IPS-11a (cell line): ENCODE results near the gene NDUFS6.
"Not testable (repeated sequence)": the region's sequence is repeated elsewhere in the genome, so short reads cannot be mapped to it uniquely, and the experiment has no call there.

Experiments
- H3K4me3 ChIP-seq: one replicate; pipeline ENCODE4 v1.5.1; 2013; ENCODE audit warnings: low read depth, low read length, control low read depth

NDUFS6 gene

GRCh38 chr5:1831257-1831656, 30.1 kb downstream of the NDUFS6 start:
- H3K4me3 ChIP-seq: no peak overlapping the region

GRCh38 chr5:1831677-1832313, 30.6 kb downstream of the NDUFS6 start:
- no peak overlapping the region for H3K4me3 ChIP-seq

- H3K4me3 ChIP-seq: no peak overlapping the region
Measured at GRCh38 chr5:1832511-1833250, 31.5 kb downstream of the NDUFS6 start.

GRCh38 chr5:1833264-1834021, 32.2 kb downstream of the NDUFS6 start:
- no peak overlapping the region for H3K4me3 ChIP-seq

- H3K4me3 ChIP-seq: no peak overlapping the region
Measured at GRCh38 chr5:1834022-1834551, 32.9 kb downstream of the NDUFS6 start.

GRCh38 chr5:1834721-1835429, 33.7 kb downstream of the NDUFS6 start:
- H3K4me3 ChIP-seq: no peak overlapping the region

- no peak overlapping the region for H3K4me3 ChIP-seq
Measured at GRCh38 chr5:1835431-1835830, 34.2 kb downstream of the NDUFS6 start.

GRCh38 chr5:1836176-1836890, 35.1 kb downstream of the NDUFS6 start:
- no peak overlapping the region for H3K4me3 ChIP-seq

GRCh38 chr5:1836891-1837880, 36.0 kb downstream of the NDUFS6 start:
- H3K4me3 ChIP-seq: no peak overlapping the region

GRCh38 chr5:1838013-1838412, 36.8 kb downstream of the NDUFS6 start:
- no peak overlapping the region for H3K4me3 ChIP-seq

GRCh38 chr5:1840071-1840547, 38.9 kb downstream of the NDUFS6 start:
- H3K4me3 ChIP-seq: no peak overlapping the region

- H3K4me3 ChIP-seq: no peak overlapping the region
Measured at GRCh38 chr5:1840741-1841521, 39.7 kb downstream of the NDUFS6 start.

- H3K4me3 ChIP-seq: no peak overlapping the region
Measured at GRCh38 chr5:1842004-1842819, 41.0 kb downstream of the NDUFS6 start.

- H3K4me3 ChIP-seq: not testable (repeated sequence)
Measured at GRCh38 chr5:1843761-1844160, 42.6 kb downstream of the NDUFS6 start.

- H3K4me3 ChIP-seq: no peak overlapping the region
Measured at GRCh38 chr5:1844708-1845436, 43.7 kb downstream of the NDUFS6 start.

- H3K4me3 ChIP-seq: no peak overlapping the region
Measured at GRCh38 chr5:1845696-1846095, 44.5 kb downstream of the NDUFS6 start.

- no peak overlapping the region for H3K4me3 ChIP-seq
Measured at GRCh38 chr5:1846583-1846982, 45.4 kb downstream of the NDUFS6 start.
